ENCODE data around the gene AP5S1. TPM values are rescaled to one million over a fixed set of nuclear protein-coding genes. Genes with fewer than 3 reads are reported as not detected.

AP5S1 gene
- total and polyA plus RNA-seq, 2 of the 13 experiments (the other 11 are each of a cell fraction or from before 2014, with no cell fraction given), result 7.9 to 23.2 TPM

GRCh38 chr20:3865887-3866407 is 45.6 kb downstream of the AP5S1 start (continued):
- no peak for TF ChIP-seq TMF1 (CRISPR knock-in tag; IDR thresholded peaks at IDR 0.05; ENCODE audit: low read depth)

GRCh38 chr20:3866464-3866863 is 46.1 kb downstream of the AP5S1 start:
- Histone ChIP-seq H3K27me3 (ENCODE audit: control insufficient read depth in 1 of 2, insufficient read depth in 2 of 2, low read length in 2 of 2) (no peaks in the 10 kb centered on the region), H3K36me3 (replicated peaks in 1 of 2; ENCODE audit: control insufficient read depth in 1 of 2, insufficient read depth in 2 of 2, low read length in 2 of 2) (peaks cover 49 to 54% of the 10 kb centered on the region in 2 experiments), H2AFZ (ENCODE audit: low read length) (no peak overlapping the region), H3K4me2 (ENCODE audit: low read depth, low read length) (no peak overlapping the region), H3K79me2 (ENCODE audit: insufficient read depth, low read length) (no peaks in the 10 kb centered on the region), H3K4me3 (replicated peaks in 1 of 3; ENCODE audit: insufficient read depth in 1 of 3, low read depth in 2 of 3, low read length in 3 of 3) (no peak overlapping the region), H3K9ac (ENCODE audit: insufficient read depth, low read depth, low read length) (no peak overlapping the region), H3K4me1 (ENCODE audit: insufficient read depth, low read length) (peaks cover 3% of the 10 kb centered on the region), H4K20me1 (ENCODE audit: insufficient read depth, low read length) (no peaks in the 10 kb centered on the region), H3K27ac (ENCODE audit: extremely low read length, insufficient read depth, low read length) (no peak overlapping the region), H3K9me3 (ENCODE audit: low read length) (no peaks in the 10 kb centered on the region)
- 100% methylated on average over 1 of the region's 3 CpGs for WGBS (ENCODE audit: low lambda C conversion rate)
- ChIA-PET CTCF (ENCODE audit: low intra/inter-chr PET ratio, low total read pairs) (no interaction called here), POLR2A (interaction anchor here (0.9 to 2.5 kb wide), 3 partner anchors 11 to 48 kb away, joined by 3 to 11 read pairs (median 4); no protein-coding TSS in a partner anchor)
- peak; percentile 8 for ATAC-seq
- in situ Hi-C loops (cut with HindIII; ENCODE audit: extremely low pct_ligation_motif_present, low pct_unique_long_range_greater_than_20kb) (no loop called here), intact Hi-C loops (cut with micrococcal nuclease; ENCODE audit: unreplicated experiment) (no loop called here)
- BruUV-seq (replicated peaks), result no TSS peak
- DNase-seq (ENCODE audit: low spot score), result no peak
- no peak for FAIRE-seq
- TF ChIP-seq, protein P1, sequence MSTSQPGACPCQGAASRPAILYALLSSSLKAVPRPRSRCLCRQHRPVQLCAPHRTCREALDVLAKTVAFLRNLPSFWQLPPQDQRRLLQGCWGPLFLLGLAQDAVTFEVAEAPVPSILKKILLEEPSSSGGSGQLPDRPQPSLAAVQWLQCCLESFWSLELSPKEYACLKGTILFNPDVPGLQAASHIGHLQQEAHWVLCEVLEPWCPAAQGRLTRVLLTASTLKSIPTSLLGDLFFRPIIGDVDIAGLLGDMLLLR (CRISPR knock-in tag; IDR thresholded peaks at IDR 0.05), result no peak
- TF ChIP-seq RXRB (CRISPR knock-in tag; IDR thresholded peaks at IDR 0.05; ENCODE audit: borderline replicate concordance) (no peak), ZNF317 (CRISPR knock-in tag; IDR thresholded peaks at IDR 0.05) (no peak), POLR2A (IDR thresholded peaks at IDR 0.05; ENCODE audit: insufficient read depth in 1 of 2, low read depth in 2 of 2, low read length in 2 of 2) (peak in 1 of 2 experiments; percentile 35; a peak in 2 of 4 replicates), ZNF687 (CRISPR knock-in tag; IDR thresholded peaks at IDR 0.05) (no peak), ZNF746 (CRISPR knock-in tag; IDR thresholded peaks at IDR 0.05) (no peak), ZBTB1 (CRISPR knock-in tag; IDR thresholded peaks at IDR 0.05; ENCODE audit: borderline replicate concordance) (no peak), ZNF24 (IDR thresholded peaks at IDR 0.05) (no peak), RBM22 (optimal IDR thresholded peaks at IDR 0.05; ENCODE audit: low read length) (no peak), ZNF235 (CRISPR knock-in tag; IDR thresholded peaks at IDR 0.05; ENCODE audit: borderline replicate concordance) (no peak)
- TF ChIP-seq, protein P2, sequence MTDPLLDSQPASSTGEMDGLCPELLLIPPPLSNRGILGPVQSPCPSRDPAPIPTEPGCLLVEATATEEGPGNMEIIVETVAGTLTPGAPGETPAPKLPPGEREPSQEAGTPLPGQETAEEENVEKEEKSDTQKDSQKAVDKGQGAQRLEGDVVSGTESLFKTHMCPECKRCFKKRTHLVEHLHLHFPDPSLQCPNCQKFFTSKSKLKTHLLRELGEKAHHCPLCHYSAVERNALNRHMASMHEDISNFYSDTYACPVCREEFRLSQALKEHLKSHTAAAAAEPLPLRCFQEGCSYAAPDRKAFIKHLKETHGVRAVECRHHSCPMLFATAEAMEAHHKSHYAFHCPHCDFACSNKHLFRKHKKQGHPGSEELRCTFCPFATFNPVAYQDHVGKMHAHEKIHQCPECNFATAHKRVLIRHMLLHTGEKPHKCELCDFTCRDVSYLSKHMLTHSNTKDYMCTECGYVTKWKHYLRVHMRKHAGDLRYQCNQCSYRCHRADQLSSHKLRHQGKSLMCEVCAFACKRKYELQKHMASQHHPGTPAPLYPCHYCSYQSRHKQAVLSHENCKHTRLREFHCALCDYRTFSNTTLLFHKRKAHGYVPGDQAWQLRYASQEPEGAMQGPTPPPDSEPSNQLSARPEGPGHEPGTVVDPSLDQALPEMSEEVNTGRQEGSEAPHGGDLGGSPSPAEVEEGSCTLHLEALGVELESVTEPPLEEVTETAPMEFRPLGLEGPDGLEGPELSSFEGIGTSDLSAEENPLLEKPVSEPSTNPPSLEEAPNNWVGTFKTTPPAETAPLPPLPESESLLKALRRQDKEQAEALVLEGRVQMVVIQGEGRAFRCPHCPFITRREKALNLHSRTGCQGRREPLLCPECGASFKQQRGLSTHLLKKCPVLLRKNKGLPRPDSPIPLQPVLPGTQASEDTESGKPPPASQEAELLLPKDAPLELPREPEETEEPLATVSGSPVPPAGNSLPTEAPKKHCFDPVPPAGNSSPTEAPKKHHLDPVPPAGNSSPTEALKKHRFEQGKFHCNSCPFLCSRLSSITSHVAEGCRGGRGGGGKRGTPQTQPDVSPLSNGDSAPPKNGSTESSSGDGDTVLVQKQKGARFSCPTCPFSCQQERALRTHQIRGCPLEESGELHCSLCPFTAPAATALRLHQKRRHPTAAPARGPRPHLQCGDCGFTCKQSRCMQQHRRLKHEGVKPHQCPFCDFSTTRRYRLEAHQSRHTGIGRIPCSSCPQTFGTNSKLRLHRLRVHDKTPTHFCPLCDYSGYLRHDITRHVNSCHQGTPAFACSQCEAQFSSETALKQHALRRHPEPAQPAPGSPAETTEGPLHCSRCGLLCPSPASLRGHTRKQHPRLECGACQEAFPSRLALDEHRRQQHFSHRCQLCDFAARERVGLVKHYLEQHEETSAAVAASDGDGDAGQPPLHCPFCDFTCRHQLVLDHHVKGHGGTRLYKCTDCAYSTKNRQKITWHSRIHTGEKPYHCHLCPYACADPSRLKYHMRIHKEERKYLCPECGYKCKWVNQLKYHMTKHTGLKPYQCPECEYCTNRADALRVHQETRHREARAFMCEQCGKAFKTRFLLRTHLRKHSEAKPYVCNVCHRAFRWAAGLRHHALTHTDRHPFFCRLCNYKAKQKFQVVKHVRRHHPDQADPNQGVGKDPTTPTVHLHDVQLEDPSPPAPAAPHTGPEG (CRISPR knock-in tag; IDR thresholded peaks at IDR 0.05), result no peak

Data from HepG2 (cell line).